ENCODE results near the gene ACSF3. TPM values are rescaled to one million over a fixed set of nuclear protein-coding genes. Genes with fewer than 3 reads are reported as not detected.

The ACSF3 gene
- total RNA-seq, 1 experiment from 2014 or later: 54.9 TPM

- Mint-ChIP-seq H3K9me3 (ENCODE audit: low read depth, unreplicated experiment) (no peaks in the 10 kb centered on the region), H3K4me3 (ENCODE audit: low read depth, unreplicated experiment) (no peak overlapping the region), H3K27me3 (ENCODE audit: unreplicated experiment) (peaks cover 32% of the 10 kb centered on the region), H3K4me1 (ENCODE audit: low read depth, unreplicated experiment) (no peaks in the 10 kb centered on the region), H3K36me3 (ENCODE audit: insufficient read depth, unreplicated experiment) (peaks cover 9% of the 10 kb centered on the region), H3K27ac (ENCODE audit: unreplicated experiment) (no peak overlapping the region)
- intact Hi-C loops (cut with micrococcal nuclease; ENCODE audit: unreplicated experiment): no loop called here
- CTCF ChIA-PET: interaction anchor here (0.7 kb wide), 1 partner anchor 31 kb away, joined by 3 read pairs; no protein-coding TSS in a partner anchor
- TF ChIP-seq CTCF (IDR thresholded peaks at IDR 0.05; ENCODE audit: unreplicated experiment): no peak
- BruUV-seq (replicated peaks): no TSS peak
- peak; percentile 1 for DNase-seq
These were observed 100.1 kb downstream of the ACSF3 start for GRCh38 chr16:89193576-89194293.

GRCh38 chr16:89194340-89195311 lies 101.0 kb downstream of the ACSF3 start:
- peaks cover 32% of the 10 kb centered on the region for H3K27me3 Mint-ChIP-seq (ENCODE audit: unreplicated experiment)
- intact Hi-C loops (cut with micrococcal nuclease; ENCODE audit: unreplicated experiment): no loop called here
- H3K36me3 Mint-ChIP-seq (ENCODE audit: insufficient read depth, unreplicated experiment): peaks cover 4% of the 10 kb centered on the region
- no peak for TF ChIP-seq CTCF (IDR thresholded peaks at IDR 0.05; ENCODE audit: unreplicated experiment)
- no peak overlapping the region for H3K4me3 Mint-ChIP-seq (ENCODE audit: low read depth, unreplicated experiment)
- CTCF ChIA-PET: no interaction called here
- H3K4me1 Mint-ChIP-seq (ENCODE audit: low read depth, unreplicated experiment): no peaks in the 10 kb centered on the region
- BruUV-seq (replicated peaks): no TSS peak
- DNase-seq: no peak
- H3K9me3 Mint-ChIP-seq (ENCODE audit: low read depth, unreplicated experiment): no peaks in the 10 kb centered on the region
- no peak overlapping the region for H3K27ac Mint-ChIP-seq (ENCODE audit: unreplicated experiment)

GRCh38 chr16:89195521-89196171 lies 102.0 kb downstream of the ACSF3 start:
- Mint-ChIP-seq H3K9me3 (ENCODE audit: low read depth, unreplicated experiment) (no peaks in the 10 kb centered on the region), H3K36me3 (ENCODE audit: insufficient read depth, unreplicated experiment) (peaks cover 4% of the 10 kb centered on the region), H3K27ac (ENCODE audit: unreplicated experiment) (no peak overlapping the region), H3K4me1 (ENCODE audit: low read depth, unreplicated experiment) (no peaks in the 10 kb centered on the region), H3K4me3 (ENCODE audit: low read depth, unreplicated experiment) (no peak overlapping the region), H3K27me3 (ENCODE audit: unreplicated experiment) (peaks cover 32% of the 10 kb centered on the region)
- intact Hi-C loops (cut with micrococcal nuclease; ENCODE audit: unreplicated experiment): no loop called here
- DNase-seq: no peak
- CTCF ChIA-PET: no interaction called here
- TF ChIP-seq CTCF (IDR thresholded peaks at IDR 0.05; ENCODE audit: unreplicated experiment): no peak
- BruUV-seq (replicated peaks): no TSS peak

- no peaks in the 10 kb centered on the region for H3K9me3 Mint-ChIP-seq (ENCODE audit: low read depth, unreplicated experiment)
- H3K4me3 Mint-ChIP-seq (ENCODE audit: low read depth, unreplicated experiment): no peak overlapping the region
- CTCF ChIA-PET: no interaction called here
- no peaks in the 10 kb centered on the region for H3K4me1 Mint-ChIP-seq (ENCODE audit: low read depth, unreplicated experiment)
- intact Hi-C loops (cut with micrococcal nuclease; ENCODE audit: unreplicated experiment): no loop called here
- DNase-seq: no peak
- no TSS peak for BruUV-seq (replicated peaks)
- H3K27ac Mint-ChIP-seq (ENCODE audit: unreplicated experiment): no peak overlapping the region
- peaks cover 26% of the 10 kb centered on the region for H3K27me3 Mint-ChIP-seq (ENCODE audit: unreplicated experiment)
- TF ChIP-seq CTCF (IDR thresholded peaks at IDR 0.05; ENCODE audit: unreplicated experiment): no peak
- H3K36me3 Mint-ChIP-seq (ENCODE audit: insufficient read depth, unreplicated experiment): peaks cover 4% of the 10 kb centered on the region
These were observed 103.5 kb downstream of the ACSF3 start for GRCh38 chr16:89197033-89197632.

Measured in Calu3 (cell line).